ENCODE measurements around the gene RAB44.
A peak's percentile ranks its signal among the peaks of the same experiment; 100 is the strongest.

The RAB44 gene

GRCh38 chr6:36734486-36735060, 36.9 kb downstream of the RAB44 start:
- no peak for DNase-seq

GRCh38 chr6:36735110-36736071, 37.8 kb downstream of the RAB44 start:
- DNase-seq = peak; percentile 93

- DNase-seq = no peak
Measured at GRCh38 chr6:36737043-36737785, 39.6 kb downstream of the RAB44 start.

- DNase-seq = no peak
Measured at GRCh38 chr6:36738108-36738507, 40.5 kb downstream of the RAB44 start.

- no peak for DNase-seq
Measured at GRCh38 chr6:36739947-36740817, 42.6 kb downstream of the RAB44 start.

- no peak for DNase-seq
Measured at GRCh38 chr6:36740818-36741179, 43.2 kb downstream of the RAB44 start.

- DNase-seq = no peak
Measured at GRCh38 chr6:36742146-36742545, 44.5 kb downstream of the RAB44 start.

- DNase-seq = no peak
Measured at GRCh38 chr6:36743032-36743431, 45.4 kb downstream of the RAB44 start.

- no peak for DNase-seq
Measured at GRCh38 chr6:36743538-36744303, 46.1 kb downstream of the RAB44 start.

GRCh38 chr6:36744304-36744673, 46.7 kb downstream of the RAB44 start:
- DNase-seq = no peak

GRCh38 chr6:36745283-36745682, 47.7 kb downstream of the RAB44 start:
- DNase-seq = no peak

GRCh38 chr6:36745836-36746235, 48.2 kb downstream of the RAB44 start:
- no peak for DNase-seq

GRCh38 chr6:36746251-36746650, 48.6 kb downstream of the RAB44 start:
- DNase-seq = no peak

GRCh38 chr6:36749829-36750489, 52.3 kb downstream of the RAB44 start:
- no peak for DNase-seq

- DNase-seq = no peak
Measured at GRCh38 chr6:36751091-36751490, 53.5 kb downstream of the RAB44 start.

- no peak for DNase-seq
Measured at GRCh38 chr6:36751833-36752186, 54.2 kb downstream of the RAB44 start.

- DNase-seq = no peak
Measured at GRCh38 chr6:36752187-36752885, 54.7 kb downstream of the RAB44 start.

- DNase-seq = no peak
Measured at GRCh38 chr6:36752886-36753506, 55.4 kb downstream of the RAB44 start.

GRCh38 chr6:36753671-36754405, 56.2 kb downstream of the RAB44 start:
- DNase-seq = no peak
